HG03135 (cell line): Measurements from ENCODE around the gene ACVR1B.
"Not testable (repeated sequence)": the region's sequence is repeated elsewhere in the genome, so short reads cannot be mapped to it uniquely, and the experiment has no call there.

ENCODE experiments used
- ATAC-seq: cut with Tn5 transposase; IDR thresholded peaks from one replicate; pipeline ENCODE4 v1.9.1; 2021; ENCODE audit warnings: mild to moderate bottlenecking, moderate library complexity; ENCODE audit not compliant: unreplicated experiment

Gene ACVR1B

GRCh38 chr12:51969643-51970042 is 18.1 kb downstream of the ACVR1B start:
- ATAC-seq = no peak

GRCh38 chr12:51970904-51971646 is 19.6 kb downstream of the ACVR1B start:
- peak; percentile 84 for ATAC-seq

DNA sequence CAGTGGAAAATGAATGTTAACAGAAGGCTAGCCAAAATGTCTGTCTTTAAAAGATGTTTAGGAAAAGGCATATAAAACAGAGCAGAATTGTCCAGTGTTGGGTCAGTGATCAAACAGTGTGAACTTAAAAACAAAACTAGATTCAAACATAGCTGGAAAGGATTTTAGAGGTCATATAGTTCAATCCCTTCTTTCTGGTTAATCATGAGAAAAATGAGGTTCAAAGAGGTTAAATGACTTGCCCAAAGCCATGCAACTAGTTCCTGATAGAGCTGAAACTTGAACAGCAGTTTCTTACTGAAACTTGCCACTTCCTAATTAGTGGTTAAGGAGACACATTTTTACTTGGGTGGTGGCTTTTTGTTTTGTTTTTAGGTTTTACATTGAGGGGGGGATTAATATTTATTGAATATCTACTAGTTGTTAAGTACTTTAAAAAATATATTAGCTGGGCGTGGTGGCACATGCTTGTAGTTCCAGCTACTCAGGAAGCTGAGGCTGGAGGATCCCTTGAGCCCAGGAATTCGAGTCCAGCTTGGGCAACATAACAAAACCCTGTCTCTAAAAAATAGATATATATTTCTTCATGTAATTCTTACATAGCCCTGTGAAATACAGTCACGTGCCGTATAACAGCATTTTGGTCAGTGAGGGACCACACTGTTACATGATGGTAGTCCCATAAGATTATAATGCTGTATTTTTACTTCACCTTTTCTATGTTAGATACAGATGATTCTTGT is 20.4 kb downstream of the ACVR1B start:
- ATAC-seq = peak; percentile 43

- ATAC-seq = no peak
Observed at GRCh38 chr12:51972422-51972812, 20.9 kb downstream of the ACVR1B start.

DNA sequence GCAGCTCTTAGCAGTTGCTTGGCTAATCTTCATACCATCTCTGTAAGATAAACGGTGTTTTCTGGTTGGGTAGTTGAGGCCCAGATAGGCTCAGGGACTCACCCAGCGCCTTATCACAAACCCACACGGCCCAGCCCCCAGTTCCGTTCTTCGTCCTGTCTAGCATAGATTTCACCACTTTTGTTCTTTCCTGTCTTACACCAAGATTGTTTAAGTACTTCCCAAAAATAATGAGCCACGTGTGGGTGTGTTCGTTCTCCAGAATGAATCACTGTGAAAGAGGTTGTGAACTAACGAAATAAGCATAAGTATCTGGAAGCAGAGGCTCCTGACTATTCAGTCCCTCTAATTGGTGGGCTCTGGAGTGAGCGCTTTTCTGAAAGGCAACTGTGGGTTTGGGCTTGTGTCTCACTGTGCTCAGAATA is 21.4 kb downstream of the ACVR1B start:
- no peak for ATAC-seq

GRCh38 chr12:51973560-51973959 is 22.1 kb downstream of the ACVR1B start:
- ATAC-seq = no peak

DNA sequence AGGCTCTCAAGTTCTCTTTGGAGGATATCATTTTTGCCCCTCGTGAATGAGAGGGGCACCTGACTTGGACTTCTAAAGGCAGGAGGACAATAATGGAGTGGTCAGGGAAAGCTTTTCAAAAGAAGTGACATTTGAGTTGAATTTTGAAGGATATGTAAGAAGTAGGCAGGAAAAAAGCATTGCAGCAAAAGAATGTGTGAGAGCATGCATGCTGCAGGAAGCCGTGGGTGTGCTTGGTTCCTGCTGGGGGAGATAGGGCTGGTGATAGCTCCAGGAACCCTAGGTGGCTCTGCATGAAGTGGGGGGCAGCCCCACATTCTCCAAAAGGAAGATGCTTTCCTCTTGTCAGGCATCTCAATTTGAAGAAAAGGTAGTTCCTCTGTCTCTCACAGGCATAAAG is 23.1 kb downstream of the ACVR1B start:
- ATAC-seq = no peak

DNA sequence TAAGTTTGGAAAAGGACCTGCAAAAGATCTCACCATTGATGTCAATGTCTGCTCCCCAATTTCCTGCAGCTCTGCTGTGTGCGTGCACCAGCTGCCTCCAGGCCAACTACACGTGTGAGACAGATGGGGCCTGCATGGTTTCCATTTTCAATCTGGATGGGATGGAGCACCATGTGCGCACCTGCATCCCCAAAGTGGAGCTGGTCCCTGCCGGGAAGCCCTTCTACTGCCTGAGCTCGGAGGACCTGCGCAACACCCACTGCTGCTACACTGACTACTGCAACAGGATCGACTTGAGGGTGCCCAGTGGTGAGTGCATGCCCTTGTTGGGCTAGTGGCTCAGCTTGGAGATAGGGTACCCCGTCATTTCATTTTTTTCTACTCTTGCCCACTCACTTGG is 23.7 kb downstream of the ACVR1B start:
- no peak for ATAC-seq

DNA sequence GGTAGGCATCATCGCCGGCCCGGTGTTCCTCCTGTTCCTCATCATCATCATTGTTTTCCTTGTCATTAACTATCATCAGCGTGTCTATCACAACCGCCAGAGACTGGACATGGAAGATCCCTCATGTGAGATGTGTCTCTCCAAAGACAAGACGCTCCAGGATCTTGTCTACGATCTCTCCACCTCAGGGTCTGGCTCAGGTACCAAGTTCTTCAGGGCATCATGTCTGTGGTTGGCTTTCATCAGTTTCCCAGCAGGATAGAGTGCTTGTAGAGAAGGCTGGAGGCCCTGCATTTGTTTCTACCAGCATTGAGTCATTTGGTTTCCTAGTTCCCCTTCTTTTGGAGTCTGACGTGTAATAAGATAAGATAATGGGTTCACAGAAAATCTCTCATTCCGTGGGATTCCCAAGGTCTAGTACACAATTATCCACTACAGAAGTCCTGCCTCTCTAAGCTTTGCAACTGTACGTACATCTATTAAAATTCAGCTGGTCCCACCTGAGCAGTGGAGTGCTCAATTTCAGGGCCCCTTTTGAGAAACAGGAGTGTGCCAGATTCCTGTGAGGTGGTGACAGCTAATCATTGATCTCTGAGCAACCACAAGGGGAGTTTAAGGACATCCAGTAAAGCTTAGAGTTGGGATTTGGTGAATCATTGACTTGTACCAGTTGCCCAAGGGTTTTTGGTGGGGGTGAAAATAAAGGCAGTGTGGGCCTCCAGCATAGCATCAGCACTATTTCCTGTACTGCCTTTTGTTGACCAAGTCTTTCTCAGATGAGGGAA is 25.1 kb downstream of the ACVR1B start:
- ATAC-seq = no peak

- no peak for ATAC-seq
Observed at GRCh38 chr12:51977320-51977753, 25.8 kb downstream of the ACVR1B start.

DNA sequence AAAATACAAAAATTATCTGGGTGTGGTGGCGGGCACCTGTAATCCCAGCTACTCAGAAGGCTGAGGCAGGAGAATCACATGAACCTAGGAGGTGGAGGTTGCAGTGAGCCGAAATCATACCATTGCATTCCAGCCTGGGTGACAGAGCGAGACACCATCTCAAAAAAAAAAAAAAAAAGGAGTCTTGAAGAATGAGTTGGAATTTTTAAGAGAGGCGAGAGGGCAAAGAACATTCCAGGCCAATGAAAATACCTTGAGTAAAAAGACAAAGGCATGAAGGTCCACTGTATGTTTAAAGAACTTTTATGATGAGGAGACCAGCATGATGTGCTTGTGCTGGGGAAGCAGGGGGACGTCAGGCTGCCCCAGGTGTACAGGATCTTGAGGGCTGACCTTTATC is 27.8 kb downstream of the ACVR1B start:
- ATAC-seq = not testable (repeated sequence)

DNA sequence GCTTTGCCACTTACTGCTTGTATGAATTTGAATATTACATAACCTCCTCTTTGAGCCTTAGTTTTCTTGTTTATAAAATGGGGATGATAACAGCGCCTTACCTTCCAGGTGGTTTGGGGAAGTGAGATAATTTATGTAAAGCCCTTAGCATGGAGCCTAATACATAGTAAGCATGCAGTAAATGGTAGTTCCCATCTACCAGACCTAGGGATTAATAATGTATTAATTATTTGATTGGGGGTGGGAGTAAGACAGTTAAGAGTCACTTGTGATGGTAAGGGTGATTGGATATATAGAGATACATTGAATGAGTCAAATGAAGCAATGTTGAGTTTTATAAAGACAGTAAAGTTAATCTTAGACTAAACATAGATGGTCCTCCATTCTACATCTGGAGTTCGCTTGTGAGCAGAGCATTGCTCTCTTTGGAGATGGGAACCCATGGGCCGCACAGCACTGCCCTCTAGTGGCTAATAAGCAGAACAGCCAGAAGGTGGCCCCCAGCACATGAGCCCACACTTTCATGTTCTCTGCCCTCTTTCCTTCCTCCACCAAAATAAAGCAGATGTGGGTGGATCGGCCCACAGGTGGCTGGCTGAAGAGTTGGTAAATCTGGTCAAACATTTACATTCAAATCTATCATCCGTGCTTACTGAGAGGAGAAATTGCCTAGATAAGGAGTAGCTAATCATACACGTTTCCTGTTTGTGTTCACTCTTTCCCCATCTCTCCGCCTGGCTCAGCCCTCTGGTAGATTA is 28.7 kb downstream of the ACVR1B start:
- ATAC-seq = peak; percentile 74

DNA sequence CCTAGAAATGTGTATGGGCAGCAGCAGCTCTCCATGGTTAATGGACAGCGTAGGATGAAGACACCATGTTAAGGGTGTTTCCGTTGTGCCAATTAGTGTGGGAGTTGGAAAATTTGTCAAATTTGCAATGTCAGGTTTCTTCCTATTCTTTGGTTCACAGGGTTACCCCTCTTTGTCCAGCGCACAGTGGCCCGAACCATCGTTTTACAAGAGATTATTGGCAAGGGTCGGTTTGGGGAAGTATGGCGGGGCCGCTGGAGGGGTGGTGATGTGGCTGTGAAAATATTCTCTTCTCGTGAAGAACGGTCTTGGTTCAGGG is 29.3 kb downstream of the ACVR1B start:
- no peak for ATAC-seq

DNA sequence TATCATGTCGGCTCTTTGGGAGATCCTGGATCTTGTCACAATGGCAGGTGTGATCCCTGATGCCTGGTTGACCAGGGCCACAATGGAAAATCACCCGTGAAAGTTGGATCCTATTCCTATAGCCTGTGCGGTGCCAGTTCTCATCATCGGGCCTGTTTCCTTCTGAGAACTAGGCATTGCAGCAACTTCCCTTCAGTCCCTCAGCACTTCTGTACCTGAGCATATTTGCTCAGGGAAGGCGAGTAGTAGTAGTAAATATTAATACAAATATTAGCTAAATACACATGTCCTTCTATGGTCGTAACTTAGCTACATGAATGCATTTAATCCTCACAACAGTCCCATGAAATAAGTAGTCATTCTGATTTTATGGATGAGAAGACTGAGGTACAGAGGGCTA is 33.2 kb downstream of the ACVR1B start:
- ATAC-seq = no peak

- no peak for ATAC-seq
Observed at GRCh38 chr12:51985154-51985835, 33.8 kb downstream of the ACVR1B start.

- no peak for ATAC-seq
Observed at GRCh38 chr12:51986834-51987233, 35.3 kb downstream of the ACVR1B start.

DNA sequence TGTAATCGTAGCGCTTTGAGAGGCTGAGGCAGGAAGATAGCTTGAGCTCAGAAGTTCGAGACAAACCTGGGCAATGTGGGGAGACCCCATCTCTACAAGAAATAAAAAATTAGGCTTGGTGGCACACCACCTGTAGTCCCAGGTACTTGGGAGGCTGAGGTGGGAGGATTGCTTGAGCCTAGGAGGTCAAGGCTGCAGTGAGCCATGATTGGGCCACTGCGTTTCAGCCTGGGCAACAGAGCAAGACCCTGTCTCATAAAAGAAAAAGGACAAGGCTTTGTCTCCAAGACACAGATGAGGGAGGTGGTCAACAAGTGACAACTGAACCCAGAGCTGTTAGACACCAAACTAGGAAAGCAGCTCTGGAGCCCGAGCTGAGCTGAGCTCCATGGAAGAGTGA is 40.7 kb downstream of the ACVR1B start:
- no peak for ATAC-seq

DNA sequence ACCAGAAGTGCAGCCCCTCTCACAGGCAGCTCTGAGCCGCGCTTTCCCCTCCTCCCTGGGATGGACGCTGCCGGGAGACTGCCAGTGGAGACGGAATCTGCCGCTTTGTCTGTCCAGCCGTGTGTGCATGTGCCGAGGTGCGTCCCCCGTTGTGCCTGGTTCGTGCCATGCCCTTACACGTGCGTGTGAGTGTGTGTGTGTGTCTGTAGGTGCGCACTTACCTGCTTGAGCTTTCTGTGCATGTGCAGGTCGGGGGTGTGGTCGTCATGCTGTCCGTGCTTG is 43.0 kb downstream of the ACVR1B start:
- ATAC-seq = no peak

DNA sequence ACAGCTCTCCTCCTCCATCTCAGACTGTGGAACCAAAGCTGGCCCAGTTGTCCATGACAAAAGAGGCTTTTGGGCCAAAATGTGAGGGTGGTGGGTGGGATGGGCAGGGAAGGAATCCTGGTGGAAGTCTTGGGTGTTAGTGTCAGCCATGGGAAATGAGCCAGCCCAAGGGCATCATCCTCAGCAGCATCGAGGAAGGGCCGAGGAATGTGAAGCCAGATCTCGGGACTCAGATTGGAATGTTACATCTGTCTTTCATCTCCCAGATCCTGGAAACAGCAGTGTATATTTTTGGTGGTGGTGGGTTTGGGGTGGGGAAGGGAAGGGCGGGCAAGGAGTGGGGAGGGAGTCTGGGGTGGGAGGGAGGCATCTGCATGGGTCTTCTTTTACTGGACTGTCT is 43.5 kb downstream of the ACVR1B start:
- ATAC-seq = no peak

DNA sequence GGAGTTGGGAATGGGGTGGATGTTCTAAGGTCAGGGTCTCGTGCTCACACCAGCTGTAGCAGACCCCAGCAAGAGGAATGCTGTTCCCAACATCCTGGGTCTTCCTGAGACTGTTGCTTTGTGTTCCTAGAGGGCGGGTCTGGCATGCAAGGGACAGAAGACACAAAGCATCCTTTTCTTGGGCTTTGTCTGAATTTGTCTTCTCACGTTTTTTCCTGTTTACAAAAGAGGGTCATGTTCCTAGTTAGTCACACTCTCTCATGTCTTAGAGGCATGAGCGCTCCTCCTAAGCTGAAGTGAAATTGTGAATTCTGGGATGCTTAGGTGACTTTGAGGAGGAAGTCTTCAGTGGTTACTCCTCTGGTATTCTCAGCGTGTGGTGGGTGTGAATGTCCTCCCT is 45.6 kb downstream of the ACVR1B start:
- no peak for ATAC-seq
